ENCODE measurements around the gene PPL.
"Not testable (repeated sequence)": the region's sequence is repeated elsewhere in the genome, so short reads cannot be mapped to it uniquely, and the experiment has no call there.

The PPL gene

DNA sequence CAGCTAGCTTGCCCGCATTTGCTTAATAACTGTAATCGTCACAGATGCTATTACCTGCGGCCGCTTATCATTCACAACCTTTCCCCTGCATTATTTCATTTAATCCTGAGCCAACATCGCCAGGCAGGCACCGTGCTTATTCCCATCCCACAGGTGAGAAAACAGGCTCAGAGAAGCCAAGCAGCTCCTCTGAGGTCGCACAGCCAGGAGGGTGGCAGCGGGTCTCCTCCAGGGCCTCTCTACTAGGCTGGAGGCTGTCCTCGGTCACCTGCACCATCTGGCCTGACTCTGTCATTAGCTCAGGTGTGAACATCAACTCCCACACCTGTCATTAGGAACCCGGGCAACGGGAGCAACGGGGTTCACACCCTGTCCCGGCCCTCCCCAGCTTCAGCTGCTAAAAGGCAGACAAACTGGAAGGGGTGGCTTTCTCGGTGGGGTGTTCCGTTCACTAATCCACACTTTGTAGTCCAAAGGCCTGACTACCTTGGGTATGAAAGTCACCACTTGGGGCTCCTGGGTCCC is 3.0 kb downstream of the PPL start:
- no peak for DNase-seq

DNA sequence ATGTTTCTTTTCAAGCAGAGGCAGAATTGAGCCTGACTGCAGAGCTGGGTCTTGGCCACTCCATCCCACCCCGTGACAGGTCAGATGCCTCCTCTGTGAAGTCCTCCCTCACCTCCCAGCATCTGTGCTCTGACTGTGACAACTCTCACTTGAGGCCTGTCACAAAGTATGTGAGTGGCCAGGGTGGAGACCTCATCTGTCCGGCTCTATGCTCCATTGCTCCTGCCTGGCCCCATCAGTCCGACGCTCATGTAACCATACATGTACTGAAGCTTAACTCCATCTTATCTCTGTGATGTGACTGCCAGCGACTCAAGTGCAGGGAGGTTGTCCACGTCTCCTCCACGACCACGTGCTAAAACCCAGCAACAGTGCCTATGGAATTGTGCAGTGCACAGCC is 3.5 kb downstream of the PPL start:
- DNase-seq, result no peak

DNA sequence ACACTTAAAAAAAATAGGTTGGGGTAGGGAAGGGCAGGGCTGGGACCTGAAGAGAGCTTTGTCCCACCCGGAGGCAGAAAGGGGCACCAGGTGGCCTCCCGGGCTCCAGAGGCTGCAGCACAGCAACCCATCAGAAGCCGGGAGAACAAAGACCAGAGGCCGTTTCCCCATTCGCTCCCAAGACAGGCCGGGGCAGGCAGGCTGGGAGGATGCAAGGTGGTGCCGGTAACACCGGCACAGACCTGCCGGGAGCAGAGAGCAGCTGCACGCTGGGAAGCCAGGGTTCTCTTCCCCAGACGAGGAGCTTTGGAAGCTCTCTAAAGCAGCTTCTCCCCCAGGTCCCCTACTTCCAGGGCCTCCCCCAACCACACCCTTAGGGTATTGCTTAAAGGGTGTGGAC is 5.6 kb downstream of the PPL start:
- DNase-seq, result no peak

DNA sequence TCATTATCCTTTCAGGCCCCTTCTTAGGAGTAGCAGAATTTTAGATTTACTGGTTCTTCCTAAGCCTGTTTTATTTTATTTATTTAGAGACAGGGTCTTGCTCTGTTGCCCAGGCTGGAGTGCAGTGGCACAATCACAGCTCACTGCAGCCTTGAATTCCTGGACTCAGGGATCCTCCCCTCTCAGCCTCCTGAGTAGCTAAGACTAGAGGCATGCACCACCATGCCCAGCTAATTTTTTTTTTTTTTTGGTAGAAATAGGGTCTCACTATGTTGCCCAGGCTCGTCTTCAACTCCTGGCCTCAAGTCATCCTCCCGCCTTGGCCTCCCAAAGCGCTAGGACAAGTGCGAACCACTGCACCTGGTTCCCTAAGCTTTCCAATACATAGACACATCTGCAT is 7.3 kb downstream of the PPL start:
- not testable (repeated sequence) for DNase-seq

DNA sequence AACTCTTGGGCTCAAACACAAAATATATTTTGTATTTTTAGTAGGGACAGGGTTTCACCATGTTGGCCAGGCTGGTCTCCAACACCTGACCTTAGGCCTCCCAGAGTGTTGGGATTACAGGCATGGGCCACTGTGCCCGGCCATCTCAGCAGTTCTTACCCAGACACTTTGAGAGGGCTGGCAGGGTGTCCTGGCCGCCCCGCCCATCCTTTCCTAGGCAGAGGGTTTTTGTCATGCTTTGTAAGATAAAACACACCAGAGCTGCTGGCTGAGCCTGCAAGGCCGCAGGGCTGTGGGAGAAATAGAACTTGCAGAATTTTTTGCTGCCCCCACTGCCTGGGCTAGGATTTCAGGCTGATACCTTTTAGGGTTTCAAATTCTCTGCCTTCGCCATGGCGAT is 8.7 kb downstream of the PPL start:
- no peak for DNase-seq

DNA sequence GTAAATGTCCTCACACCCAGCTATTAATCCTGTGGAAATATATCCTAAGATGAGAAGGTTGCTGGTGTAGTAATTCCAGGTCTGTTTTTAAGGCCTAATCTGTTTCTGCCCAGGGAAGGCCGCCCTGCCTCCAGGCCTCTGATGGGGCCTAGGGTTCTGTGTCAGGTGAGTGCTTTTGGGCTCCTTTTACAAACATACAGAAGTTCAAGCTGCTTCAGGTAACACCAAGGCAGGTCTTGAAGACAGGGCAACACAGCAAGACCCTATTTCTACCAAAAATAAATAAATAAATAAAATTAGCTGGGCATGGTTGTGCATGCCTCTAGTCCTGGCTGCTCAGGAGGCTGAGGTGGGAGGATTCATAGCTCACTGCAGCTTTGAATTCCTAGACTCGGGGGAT is 9.3 kb downstream of the PPL start:
- DNase-seq, result no peak

DNA sequence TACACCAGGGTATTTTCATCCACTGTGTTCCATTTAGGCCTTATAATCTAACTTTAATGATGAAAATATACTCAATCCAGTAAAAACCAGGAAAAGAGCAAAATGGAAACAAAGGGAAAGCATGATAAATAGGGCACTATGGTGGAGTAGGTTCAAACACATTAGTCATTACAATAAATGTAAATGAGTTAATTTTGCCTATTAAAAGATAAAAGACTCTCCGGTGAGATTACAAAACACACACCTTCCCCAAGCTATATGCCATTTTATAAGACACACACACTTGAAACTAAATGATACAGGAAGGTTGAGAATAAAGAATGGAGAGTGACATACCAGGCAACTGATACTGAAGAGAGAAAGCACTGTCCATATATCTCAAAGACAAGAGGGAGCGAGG is 10.0 kb downstream of the PPL start:
- DNase-seq, result no peak

DNA sequence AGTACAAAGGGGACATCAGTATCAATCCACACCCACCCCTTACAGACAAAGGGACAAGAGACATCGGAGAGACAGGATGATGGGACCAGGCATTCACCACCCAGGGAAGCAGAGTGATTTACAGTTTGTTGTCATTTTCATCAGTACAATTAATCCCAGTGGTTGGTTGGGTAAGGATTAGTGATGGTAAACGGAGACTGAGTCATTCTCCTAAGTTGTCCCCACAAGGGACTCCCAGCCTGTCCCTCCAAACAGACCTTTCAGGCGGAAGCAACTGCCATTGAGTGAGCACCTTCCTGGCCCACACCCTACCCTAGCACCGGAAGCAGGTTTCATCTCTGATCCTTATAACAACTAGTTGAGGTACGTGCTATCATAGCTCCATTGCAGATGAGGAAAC is 11.2 kb downstream of the PPL start:
- DNase-seq, result no peak

DNA sequence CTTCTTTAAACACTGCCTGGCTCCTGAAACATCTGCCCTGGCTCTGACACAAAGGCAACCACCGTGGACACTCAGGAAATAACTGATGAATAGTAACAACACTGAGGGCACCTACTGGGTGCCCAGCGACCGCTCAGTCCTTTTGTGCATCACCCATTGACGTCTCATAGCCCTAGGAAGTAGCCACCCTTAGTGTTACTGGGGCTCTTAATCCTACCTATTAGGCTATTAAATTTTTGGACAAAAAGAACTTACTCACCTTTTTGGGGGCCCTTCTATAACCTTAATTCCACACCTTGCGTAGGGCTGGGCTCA is 11.7 kb downstream of the PPL start:
- no peak for DNase-seq

DNA sequence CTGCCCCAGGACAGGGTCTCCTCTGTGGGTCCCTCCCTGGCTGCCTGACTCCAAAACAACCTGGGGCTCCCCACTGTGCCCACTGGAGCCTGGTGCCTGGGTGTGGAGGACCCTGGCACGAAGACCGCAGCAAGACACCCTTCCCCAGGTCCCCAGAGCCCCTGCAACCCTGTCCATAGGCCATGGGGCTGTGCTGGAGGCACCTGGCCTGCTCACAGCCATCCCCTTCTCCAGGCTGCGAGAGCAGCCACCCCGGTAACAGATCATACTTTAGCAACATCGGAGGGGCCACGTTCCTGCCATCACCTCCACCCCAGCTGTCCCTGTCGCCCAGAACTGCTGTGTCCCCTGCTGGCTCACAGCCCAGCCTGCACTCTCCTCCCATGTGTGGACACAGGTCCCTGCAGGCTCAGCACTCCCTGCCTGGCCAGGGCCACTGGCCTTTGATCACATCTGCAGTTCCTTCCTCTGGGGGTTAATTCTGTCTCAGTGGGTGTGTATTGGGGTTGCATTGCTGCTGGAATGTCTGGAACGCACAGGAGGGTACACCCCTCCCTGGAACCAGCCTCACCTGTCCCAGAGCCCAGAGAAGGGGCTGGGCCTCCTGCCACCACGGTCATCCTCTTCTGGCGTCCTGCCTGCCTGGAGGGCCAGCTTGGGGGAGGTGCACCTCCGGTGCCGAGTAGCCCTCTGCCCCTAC is 12.2 kb downstream of the PPL start:
- no peak for DNase-seq

DNA sequence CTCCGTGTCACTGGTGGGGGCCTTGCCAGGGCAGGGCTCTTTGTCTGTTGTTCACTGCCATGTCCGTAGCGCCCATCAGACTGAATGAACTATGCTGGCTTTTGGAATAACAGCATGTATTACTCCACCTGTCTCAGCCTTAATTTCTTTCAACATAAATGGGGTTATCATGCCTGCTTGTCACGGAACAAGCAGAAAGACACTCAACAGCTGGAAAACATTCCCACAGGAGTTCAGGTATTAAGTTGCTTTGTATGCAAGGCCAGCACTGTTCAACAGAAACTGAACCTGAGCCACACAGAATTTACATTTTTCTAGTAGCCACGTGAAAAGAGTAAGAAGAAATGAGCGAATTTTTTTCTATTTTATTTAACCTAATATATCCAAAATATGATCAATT is 13.1 kb downstream of the PPL start:
- no peak for DNase-seq

DNA sequence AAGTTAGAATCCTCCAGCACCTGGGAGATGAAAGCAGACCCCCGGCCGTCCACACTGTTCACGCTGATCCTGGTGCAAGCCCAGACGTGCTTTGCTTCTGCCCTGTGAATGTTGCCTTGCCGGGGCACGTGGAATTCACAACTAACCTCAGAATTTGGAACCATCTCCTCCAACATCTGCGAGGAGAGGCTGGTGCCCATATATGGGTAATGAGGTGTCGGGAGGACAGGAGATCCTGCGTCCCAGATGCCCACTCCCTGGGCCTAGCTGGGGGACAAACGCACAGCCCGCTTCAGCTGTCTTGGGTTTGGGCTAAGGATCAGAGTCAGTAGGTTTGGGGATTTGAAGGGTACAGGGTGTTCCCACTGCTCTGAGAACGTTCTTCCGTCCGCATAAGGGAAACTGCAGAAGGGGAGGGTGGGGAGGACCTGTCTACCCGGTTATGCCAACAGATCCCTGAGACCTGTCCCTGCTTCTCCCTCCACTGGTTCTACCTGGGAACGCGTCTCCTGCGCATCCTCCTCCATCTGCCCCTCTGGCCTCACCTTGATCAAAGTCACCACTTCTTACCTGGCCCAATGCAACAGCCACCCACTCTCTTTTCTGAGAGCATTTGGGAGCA is 14.1 kb downstream of the PPL start:
- no peak for DNase-seq

DNA sequence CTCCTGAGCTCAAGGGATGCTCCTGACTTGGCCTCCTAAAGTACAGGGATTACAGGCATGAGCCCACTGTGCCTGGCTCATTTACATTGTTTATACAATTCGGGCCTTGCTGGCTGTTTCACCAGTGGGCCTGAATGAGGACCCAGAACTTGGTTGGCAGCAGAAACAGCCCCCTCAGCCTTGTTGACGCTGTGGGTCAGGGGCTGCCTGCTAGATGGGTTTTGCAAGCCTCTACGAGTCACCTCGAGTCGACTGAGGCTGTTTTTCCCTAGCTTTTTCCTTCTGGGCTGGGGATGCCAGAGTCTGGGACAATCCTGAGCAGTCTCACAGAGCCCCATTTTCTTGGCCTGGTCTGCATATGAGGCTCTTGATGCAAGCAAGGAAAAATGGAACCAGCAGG is 16.1 kb downstream of the PPL start:
- no peak for DNase-seq

DNA sequence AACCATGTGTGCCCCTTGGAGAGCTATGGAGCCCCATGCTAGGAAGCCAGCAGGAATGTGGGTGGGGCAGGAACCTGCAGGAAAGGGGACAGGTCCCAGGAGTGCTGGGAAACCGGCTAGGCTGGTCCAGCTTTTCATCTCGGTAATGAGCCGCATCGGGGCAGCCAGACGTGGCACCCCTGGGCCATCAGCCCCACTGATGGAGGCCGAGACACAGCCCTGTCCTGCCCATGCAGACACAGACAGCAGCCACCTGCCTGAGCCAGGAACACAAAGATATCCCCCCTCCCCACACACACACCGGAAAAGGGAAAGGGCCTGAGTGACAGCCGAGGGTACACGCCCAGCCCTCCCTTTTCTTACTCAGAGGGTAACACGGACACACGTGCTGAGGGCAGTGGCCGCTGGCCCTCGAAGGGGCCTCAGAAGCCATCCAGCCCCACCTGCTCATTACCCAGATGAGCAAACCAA is 18.1 kb downstream of the PPL start:
- no peak for DNase-seq

DNA sequence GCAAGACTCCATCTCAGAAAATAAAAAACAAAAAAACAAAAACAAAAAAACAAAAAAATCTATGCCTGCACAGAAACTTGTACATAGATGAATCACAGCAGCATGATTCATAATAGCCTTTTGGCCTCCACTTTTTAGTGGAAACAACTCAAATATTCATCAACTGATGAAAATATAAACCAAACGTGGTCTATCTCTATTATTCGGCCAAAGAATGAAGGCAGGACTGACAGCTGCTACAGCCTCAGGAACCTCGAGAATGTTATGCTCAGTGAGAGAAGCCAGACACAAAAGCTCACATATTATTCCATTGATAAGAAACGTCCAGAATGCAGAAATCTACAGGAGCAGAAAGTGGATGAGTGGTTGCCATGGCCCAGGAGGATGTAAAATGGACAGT is 19.8 kb downstream of the PPL start:
- no peak for DNase-seq

DNA sequence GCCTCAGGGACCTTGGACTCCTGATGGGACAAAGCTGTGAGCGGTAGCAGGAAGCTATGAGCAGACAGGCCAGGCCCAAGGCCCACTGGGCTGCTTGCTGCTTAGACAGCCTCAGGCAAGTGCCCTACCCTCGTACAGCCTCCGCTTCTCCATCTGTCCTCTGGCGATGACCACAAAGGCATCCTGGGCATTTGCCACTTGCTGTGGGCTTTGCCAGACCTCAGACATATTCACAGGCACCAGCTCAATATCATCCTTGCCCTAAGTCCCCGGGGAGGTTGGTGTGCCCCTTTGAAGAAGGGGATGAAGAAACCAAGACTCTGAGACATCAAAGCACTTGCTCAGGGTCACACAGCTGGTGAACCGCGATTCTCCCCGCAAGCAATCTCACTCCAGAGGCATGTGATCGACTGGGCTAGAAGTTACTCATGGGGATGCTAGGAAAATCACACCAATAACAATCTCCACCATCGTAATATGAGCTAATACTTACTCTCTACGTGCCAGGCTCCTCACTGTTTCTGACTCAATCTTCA is 21.7 kb downstream of the PPL start:
- no peak for DNase-seq

DNA sequence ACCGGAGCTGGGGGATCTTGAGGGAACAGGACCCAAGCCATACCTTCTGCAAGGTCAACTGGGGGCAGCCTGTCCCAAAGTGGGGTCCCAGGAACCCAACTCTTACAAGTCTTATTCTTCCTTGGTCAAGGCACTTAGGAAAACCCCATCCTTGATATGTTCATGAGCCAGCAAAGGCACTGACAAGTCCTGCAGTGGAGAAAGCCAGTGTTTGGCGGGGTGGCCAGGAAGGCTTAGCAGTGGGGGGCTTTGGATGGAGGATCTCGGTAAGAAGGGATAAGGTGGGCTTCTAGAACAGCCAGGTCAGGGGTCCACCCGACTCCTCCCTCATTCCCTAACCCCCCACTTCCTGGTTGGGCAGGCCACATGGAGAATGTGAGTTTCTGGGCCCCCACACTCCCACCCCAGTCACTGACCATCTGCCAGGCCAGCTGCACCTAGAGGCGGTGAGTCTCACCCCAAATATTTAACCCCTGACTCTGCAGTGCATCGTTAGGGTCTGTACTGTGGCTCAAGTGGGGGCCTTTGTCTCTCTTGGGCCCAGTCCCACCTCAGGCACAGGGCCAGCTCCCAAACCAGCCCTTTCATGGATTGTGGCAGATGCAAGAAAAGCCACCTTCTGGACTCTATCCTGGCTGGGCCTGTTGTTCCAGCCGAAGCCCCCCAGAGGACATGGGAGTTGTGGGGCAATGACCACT is 22.3 kb downstream of the PPL start:
- no peak for DNase-seq

DNA sequence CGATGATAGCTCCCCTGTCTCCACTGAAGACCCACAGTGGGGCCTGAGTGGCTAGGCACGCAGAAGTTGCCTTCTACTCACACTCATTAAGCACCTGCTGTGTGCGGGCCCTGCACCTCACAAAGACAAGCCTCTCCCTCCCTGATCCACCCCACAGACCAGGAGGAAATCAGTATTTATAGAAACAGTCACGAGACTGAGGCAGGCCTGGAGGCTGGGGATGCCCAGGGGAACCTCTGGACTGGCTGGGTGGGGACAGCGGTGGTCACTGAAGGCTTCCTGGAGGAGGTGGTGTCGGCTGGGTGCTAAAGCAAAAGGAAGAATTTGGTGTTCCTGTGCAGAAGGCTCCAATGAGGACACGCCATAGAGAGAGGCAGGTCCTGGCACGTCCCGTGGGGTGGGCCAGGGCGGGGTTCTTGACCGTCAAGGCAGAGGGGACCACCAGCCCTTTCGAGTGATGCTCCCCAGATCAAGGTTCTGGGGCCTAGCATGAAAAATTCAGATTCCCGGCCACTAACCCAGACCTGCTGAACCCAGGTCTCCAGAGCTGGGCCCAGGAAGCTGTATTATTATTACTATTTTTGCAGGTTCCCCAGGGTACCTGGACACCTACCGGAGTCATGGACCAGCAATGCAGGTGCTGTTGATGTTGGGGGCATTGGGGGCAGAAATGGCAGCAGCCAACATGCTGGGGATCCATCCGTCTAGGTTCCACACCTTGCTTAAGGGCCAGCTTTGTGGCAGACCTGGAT is 23.0 kb downstream of the PPL start:
- DNase-seq, result no peak

DNA sequence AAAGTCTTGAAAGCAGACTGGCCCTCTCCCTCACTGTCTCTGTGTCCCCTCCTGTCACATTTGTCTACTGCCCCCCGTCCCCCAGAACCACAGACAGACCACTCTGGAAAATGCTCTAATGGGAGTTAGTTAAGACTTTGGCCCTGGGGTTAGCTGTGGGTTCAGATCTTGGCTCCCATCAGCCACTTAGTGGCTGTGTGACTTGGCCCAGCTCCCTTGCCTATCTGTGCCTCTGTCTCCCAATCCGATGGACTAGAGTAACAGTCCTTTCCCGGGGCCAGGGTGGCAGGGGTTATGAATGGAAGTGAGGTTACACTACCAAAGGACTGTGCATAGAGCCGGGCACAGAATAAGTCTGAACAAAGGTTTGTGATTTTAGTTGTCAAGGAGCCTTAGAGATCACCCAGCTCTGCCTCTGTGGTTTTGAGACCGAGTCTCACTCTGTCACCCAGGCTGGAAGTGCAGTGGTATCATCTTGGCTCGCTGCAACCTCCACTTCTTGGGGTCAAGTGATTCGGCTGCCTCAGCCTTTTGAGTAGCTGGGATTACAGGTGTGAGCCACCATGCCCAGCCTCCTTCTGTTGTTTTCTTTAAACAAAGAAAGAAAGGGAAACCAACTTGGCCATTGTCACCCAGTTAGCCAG is 23.7 kb downstream of the PPL start:
- no peak for DNase-seq

DNA sequence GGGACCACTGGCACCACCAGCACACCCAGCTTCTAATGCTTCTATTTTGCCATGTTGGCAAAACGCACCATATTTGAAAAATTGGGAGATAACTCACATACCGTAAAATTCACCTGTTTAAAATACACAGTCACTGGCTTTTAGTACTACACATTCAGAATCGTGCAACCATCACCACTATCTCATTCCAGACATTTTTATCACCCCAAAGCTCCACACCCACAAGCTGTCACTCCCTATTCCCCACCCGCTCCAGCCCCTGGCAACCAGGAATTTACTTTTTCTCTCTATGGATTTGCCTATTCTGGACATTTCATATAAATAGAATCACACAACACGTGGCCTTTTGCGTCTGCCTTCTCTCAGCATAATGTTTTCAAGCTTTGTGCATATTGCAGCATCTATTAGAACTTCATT is 25.0 kb downstream of the PPL start:
- DNase-seq, result no peak

DNA sequence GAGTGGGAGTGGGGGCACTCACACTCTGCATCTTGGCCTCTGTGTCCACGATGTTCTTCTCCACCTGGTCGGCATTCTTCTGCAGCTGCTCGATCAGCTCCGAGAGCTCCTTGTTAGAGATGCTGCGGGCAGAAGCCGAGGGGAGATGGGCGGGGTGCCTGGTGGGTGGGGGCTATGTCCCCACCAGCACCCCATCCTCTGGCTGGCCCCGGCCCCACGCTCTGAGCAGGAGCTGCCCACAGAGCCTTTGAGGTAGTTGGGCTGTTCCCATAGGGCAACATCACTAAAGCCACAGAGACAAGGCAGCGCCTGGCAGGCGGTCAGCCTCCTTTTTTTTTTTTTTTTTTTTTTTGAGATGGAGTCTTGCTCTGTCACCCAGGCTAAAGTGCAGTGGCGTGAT is 26.1 kb downstream of the PPL start:
- DNase-seq, result no peak

DNA sequence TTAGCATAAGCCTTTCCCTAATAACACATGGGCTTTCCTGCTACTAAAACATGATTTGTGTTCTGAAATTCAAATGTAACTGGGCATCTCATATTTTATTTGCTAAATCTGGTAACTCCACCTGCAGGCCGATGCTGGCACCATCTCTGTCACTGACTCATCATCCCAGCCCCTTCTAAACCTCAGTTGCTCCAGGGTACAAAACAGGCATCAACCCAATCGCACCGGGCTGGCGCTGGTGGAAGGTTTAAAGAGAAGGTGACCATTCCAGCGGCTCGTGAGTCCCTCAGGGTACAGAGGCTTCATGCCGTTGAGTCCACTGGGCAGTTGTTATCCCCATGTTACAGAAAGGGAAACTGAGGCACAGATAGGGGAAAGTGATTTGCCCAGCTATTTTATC is 27.1 kb downstream of the PPL start:
- no peak for DNase-seq
